HepG2 (cell line): ENCODE data around the gene NDUFB7. TPM values are rescaled to one million over a fixed set of nuclear protein-coding genes. Genes with fewer than 3 reads are reported as not detected.
A peak's percentile ranks its signal among the peaks of the same experiment; 100 is the strongest.

Experiments
- ATAC-seq: fragments of 200-7000 bp; cut with Tn5 transposase; 3 replicates; pipeline ENCODE4 v1.9.1; 2020; ENCODE audit warnings: mild to moderate bottlenecking, moderate library complexity
- BruUV-seq: library from RNA; stranded (reverse); fragments of 400-500 nt; replicated peaks from 2 replicates; lab custom pipeline; 2021; lab: Mats Ljungman, UMichigan
- CTCF ChIA-PET: fragments of 300-600 bp; formaldehyde crosslinking; extraction: SDS; loops from one replicate; lab custom pipeline; 2021; ENCODE audit warnings: low total read pairs, inconsistent platforms, low intra/inter-chr PET ratio; lab: Yijun Ruan, JAX
- POLR2A ChIA-PET: fragments of 350-600 bp; sonication (Branson Sonifier 250); formaldehyde crosslinking; loops from one replicate; lab custom pipeline; 2020; ENCODE audit warnings: antibody characterized with exemption, inconsistent platforms; lab: Yijun Ruan, JAX
- DNase-seq: peaks from one replicate; pipeline ENCODE4 v3.0.0-alpha.2; 2015; ENCODE audit warnings: low spot score
- FAIRE-seq: peaks from 3 replicates; lab custom pipeline; 2011; peaks lifted over from hg19 to GRCh38; lab: Jason Lieb, UNC
- H2AFZ ChIP-seq: one replicate; pipeline ENCODE4 v1.6.1; 2011; ENCODE audit warnings: low read length, inconsistent platforms
- H3K27ac ChIP-seq: fragments of 300-600 bp; 3 replicates; pipeline ENCODE4 v1.8.0; 2011; ENCODE audit warnings: mixed run types, mild to moderate bottlenecking, mixed read lengths, low read length, inconsistent platforms; ENCODE audit not compliant: insufficient read depth; ENCODE audit errors: extremely low read length
- H3K27me3 ChIP-seq, 2 experiments: fragments of 200-600 bp in 1 of 2; 2 replicates in 1 of 2; 3 replicates in 1 of 2; pipeline versions ENCODE4 v1.6.0 to v1.8.0; 2011; ENCODE audit warnings: low read length in 2 of 2, mild to moderate bottlenecking in 2 of 2, moderate library complexity in 2 of 2, inconsistent platforms in 1 of 2; ENCODE audit not compliant: insufficient read depth in 2 of 2, control insufficient read depth in 1 of 2
- H3K36me3 ChIP-seq, 2 experiments: fragments of 200-600 bp in 1 of 2; replicated peaks in 1 of 2; 2 replicates in 1 of 2; 3 replicates in 1 of 2; pipeline versions ENCODE4 v1.5.1 to v1.8.0; 2011; ENCODE audit warnings: low read length in 2 of 2, inconsistent platforms in 1 of 2; ENCODE audit not compliant: insufficient read depth in 2 of 2, control insufficient read depth in 1 of 2
- H3K4me1 ChIP-seq: 2 replicates; pipeline ENCODE4 v1.5.1; 2012; ENCODE audit warnings: low read length, inconsistent platforms; ENCODE audit not compliant: insufficient read depth
- H3K4me2 ChIP-seq: 2 replicates; pipeline ENCODE4 v1.6.0; 2011; ENCODE audit warnings: low read depth, low read length, inconsistent platforms
- H3K4me3 ChIP-seq, 3 experiments: fragments of 200-600 bp in 1 of 3; sonication (generic), shearing (Covaris generic) in 1 of 3; replicated peaks in 1 of 3; 2 replicates each; pipeline ENCODE4 v1.5.1; 2011 to 2016; ENCODE audit warnings: low read length in 3 of 3, inconsistent platforms in 2 of 3, low read depth in 2 of 3, mild to moderate bottlenecking in 2 of 3, control low read depth in 1 of 3, mixed read lengths in 1 of 3; ENCODE audit not compliant: insufficient read depth in 1 of 3
- H3K79me2 ChIP-seq: one replicate; pipeline ENCODE4 v1.6.1; 2011; ENCODE audit warnings: low read length, inconsistent platforms; ENCODE audit not compliant: insufficient read depth
- H3K9ac ChIP-seq: 2 replicates; pipeline ENCODE4 v1.6.0; 2011; ENCODE audit warnings: mild to moderate bottlenecking, low read depth, low read length, inconsistent platforms; ENCODE audit not compliant: insufficient read depth
- H3K9me3 ChIP-seq: 2 replicates; pipeline ENCODE4 v1.5.1; 2012; ENCODE audit warnings: mild to moderate bottlenecking, low read length
- H4K20me1 ChIP-seq: 2 replicates; pipeline ENCODE4 v1.6.0; 2011; ENCODE audit warnings: inconsistent platforms, mild to moderate bottlenecking, low read length, moderate library complexity; ENCODE audit not compliant: insufficient read depth
- CHCHD3 ChIP-seq: sonication (generic); formaldehyde crosslinking; IDR thresholded peaks from 2 replicates; pipeline ENCODE4 v1.8.0; 2022; ENCODE audit warnings: mild to moderate bottlenecking, missing genetic modification reagents, moderate library complexity
- FOXA1 ChIP-seq, 2 experiments: fragments of 450-650 bp in 1 of 2; sonication (generic) in 1 of 2; formaldehyde crosslinking in 1 of 2; IDR thresholded peaks; 2 replicates each; pipeline versions ENCODE4 v1.4.0 to v1.6.1; 2016 to 2020; ENCODE audit warnings: missing genetic modification reagents in 1 of 2
- HOXD1 ChIP-seq: sonication (generic); formaldehyde crosslinking; IDR thresholded peaks from 2 replicates; pipeline ENCODE4 v1.5.0; 2020; ENCODE audit warnings: missing genetic modification reagents
- THAP9 ChIP-seq: sonication (generic); formaldehyde crosslinking; IDR thresholded peaks from 2 replicates; pipeline ENCODE4; 2020; ENCODE audit warnings: missing genetic modification reagents, mild to moderate bottlenecking, borderline replicate concordance
- ZNF530 ChIP-seq: sonication (generic); formaldehyde crosslinking; IDR thresholded peaks from 2 replicates; pipeline ENCODE4 v1.5.0; 2020; ENCODE audit warnings: low read depth, mild to moderate bottlenecking, missing genetic modification reagents
- ZNF879 ChIP-seq: sonication (generic); formaldehyde crosslinking; IDR thresholded peaks from 2 replicates; pipeline ENCODE4 v1.8.1; 2023; ENCODE audit warnings: missing genetic modification reagents
- WGBS: methylation state at CpG from one replicate; pipeline ENCODE4 v1.1.6; 2017; ENCODE audit warnings: low lambda C conversion rate; 5-methylcytosine and 5-hydroxymethylcytosine counted together
- in situ Hi-C: cut with HindIII; loops from 2 replicates; pipeline ENCODE4 v1.10.0; 2017; ENCODE audit warnings: low pct_unique_long_range_greater_than_20kb; ENCODE audit not compliant: extremely low pct_ligation_motif_present
- intact Hi-C: fragments of 100-400 bp; cut with micrococcal nuclease; formaldehyde crosslinking; loops from one replicate; pipeline ENCODE4 v1.10.0; 2022; ENCODE audit not compliant: unreplicated experiment
- polyA plus RNA-seq, 8 experiments: library from polyadenylated mRNA; depleted of rRNA in 3 of 8; stranded (reverse) in 7 of 8; unstranded in 1 of 8; fragments of >200 nt; fragmentation: Illumina TruSeq in 4 of 8; extraction: Trizol in 4 of 8; gene quantifications; 2 replicates each; pipeline versions ENCODE4 v1.2.1 to v1.2.3, GENCODE V29; 2011 to 2016; ENCODE audit warnings: low read depth in 4 of 8, missing spikeins in 1 of 8, mixed read lengths in 1 of 8; ENCODE audit not compliant: insufficient read depth in 1 of 8
- total RNA-seq, 5 experiments: library from RNA; depleted of rRNA; stranded (reverse); fragments of >200 nt; fragmentation: Illumina TruSeq; extraction: Trizol; gene quantifications; 2 replicates each; pipeline ENCODE4 v1.2.3, GENCODE V29; 2016; ENCODE audit warnings: low read depth in 1 of 5
- TF ChIP-seq, protein P1 (sequence below), 2 experiments: sonication (generic) in 1 of 2; formaldehyde crosslinking in 1 of 2; IDR thresholded peaks; 2 replicates each; pipeline versions ENCODE4 v1.6.1 to v1.9.0; 2014 to 2022; ENCODE audit warnings: antibody characterized with exemption in 1 of 2, borderline replicate concordance in 1 of 2, inconsistent platforms in 1 of 2, low read depth in 1 of 2, missing genetic modification reagents in 1 of 2

The NDUFB7 gene
- total and polyA plus RNA-seq, 2 of the 13 experiments (the other 11 are each of a cell fraction or from before 2014, with no cell fraction given) = 156 to 198 TPM

- peak overlapping the region; percentile 91 for H3K27ac ChIP-seq
- 3% methylated on average over 8 of the region's 32 CpGs for WGBS
- no TSS peak for BruUV-seq
- ChIA-PET POLR2A (interaction anchor here (1.1 to 5.8 kb wide), 12 partner anchors 8 to 172 kb away, joined by 3 to 123 read pairs (median 14); partner anchors contain the start of genes GIPC1, NDUFB7, PKN1 and TECR), CTCF (no interaction called here)
- H3K79me2 ChIP-seq = peaks cover 39% of the 10 kb centered on the region
- H3K4me1 ChIP-seq = peaks cover 79% of the 10 kb centered on the region
- peak overlapping the region; percentile 98 for H3K9ac ChIP-seq
- in situ Hi-C loops (no loop called here), intact Hi-C loops (no loop called here)
- FAIRE-seq (no peak), DNase-seq (no peak), ATAC-seq (no peak)
- no peak overlapping the region for H2AFZ ChIP-seq
- no peaks in the 10 kb centered on the region; a peak in 1 of 5 replicates for H3K27me3 ChIP-seq
- peak overlapping the region; percentile 91 to 98 (median 92) for H3K4me3 ChIP-seq
- peaks cover 9 to 26% of the 10 kb centered on the region in 2 experiments for H3K36me3 ChIP-seq
- peaks cover 35% of the 10 kb centered on the region for H4K20me1 ChIP-seq
- H3K9me3 ChIP-seq = no peaks in the 10 kb centered on the region
- peak overlapping the region; percentile 96 for H3K4me2 ChIP-seq
- TF ChIP-seq CHCHD3 (CRISPR knock-in tag) = no peak
- no peak for TF ChIP-seq FOXA1 (IDR thresholded peaks at IDR 0.05)
- TF ChIP-seq FOXA1 (CRISPR knock-in tag; IDR thresholded peaks at IDR 0.05) = no peak
- TF ChIP-seq ZNF530 = no peak
- TF ChIP-seq, protein P1, sequence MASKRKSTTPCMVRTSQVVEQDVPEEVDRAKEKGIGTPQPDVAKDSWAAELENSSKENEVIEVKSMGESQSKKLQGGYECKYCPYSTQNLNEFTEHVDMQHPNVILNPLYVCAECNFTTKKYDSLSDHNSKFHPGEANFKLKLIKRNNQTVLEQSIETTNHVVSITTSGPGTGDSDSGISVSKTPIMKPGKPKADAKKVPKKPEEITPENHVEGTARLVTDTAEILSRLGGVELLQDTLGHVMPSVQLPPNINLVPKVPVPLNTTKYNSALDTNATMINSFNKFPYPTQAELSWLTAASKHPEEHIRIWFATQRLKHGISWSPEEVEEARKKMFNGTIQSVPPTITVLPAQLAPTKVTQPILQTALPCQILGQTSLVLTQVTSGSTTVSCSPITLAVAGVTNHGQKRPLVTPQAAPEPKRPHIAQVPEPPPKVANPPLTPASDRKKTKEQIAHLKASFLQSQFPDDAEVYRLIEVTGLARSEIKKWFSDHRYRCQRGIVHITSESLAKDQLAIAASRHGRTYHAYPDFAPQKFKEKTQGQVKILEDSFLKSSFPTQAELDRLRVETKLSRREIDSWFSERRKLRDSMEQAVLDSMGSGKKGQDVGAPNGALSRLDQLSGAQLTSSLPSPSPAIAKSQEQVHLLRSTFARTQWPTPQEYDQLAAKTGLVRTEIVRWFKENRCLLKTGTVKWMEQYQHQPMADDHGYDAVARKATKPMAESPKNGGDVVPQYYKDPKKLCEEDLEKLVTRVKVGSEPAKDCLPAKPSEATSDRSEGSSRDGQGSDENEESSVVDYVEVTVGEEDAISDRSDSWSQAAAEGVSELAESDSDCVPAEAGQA (IDR thresholded peaks at IDR 0.05; ENCODE audit: low read depth) = no peak
- TF ChIP-seq, protein P1 (CRISPR knock-in tag; IDR thresholded peaks at IDR 0.05; ENCODE audit: borderline replicate concordance) = no peak
- 0 out of 2 replicates have a peak, but pooled peaks have one; percentile 4 for TF ChIP-seq THAP9
- peak; percentile 70; the same call in 1 of the 2 replicates for TF ChIP-seq ZNF879 (CRISPR knock-in tag)
- TF ChIP-seq HOXD1 (CRISPR knock-in tag) = 0 out of 2 replicates have a peak, but pooled peaks have one; percentile 4
Measured at GRCh38 chr19:14517446-14517839, 54.4 kb downstream of the NDUFB7 start.
